Loucy (cell line): Measurements from ENCODE around the gene SLC6A9.

Experiments used
- CTCF ChIP-seq: fragments of 200-600 bp; sonication (generic); conservative IDR thresholded peaks from 2 replicates; pipeline ENCODE4 v1.5.1; 2014; ENCODE audit warnings: mild to moderate bottlenecking, antibody characterized with exemption, low read length
- EZH2phosphoT487 ChIP-seq: fragments of 200-600 bp; IDR thresholded peaks from 2 replicates; pipeline ENCODE4 v1.6.1; 2018; ENCODE audit warnings: antibody characterized with exemption, mild to moderate bottlenecking, moderate library complexity, borderline replicate concordance

GRCh38 chr1:43971336-43971980 lies 59.8 kb downstream of the SLC6A9 start:
- TF ChIP-seq CTCF (no peak), EZH2phosphoT487 (no peak)
